Testis (tissue), 3 donors: ENCODE data around the gene DPYD. TPM values are rescaled to one million over a fixed set of nuclear protein-coding genes. Genes with fewer than 3 reads are reported as not detected.

ENCODE experiments used
- DNase-seq: peaks from one replicate; pipeline ENCODE4 v3.0.0-alpha.2; 2019
- H3K27ac ChIP-seq, 2 donors: fragments of 200-600 bp; sonication (generic); one replicate each; pipeline ENCODE4 v1.5.1; 2019
- H3K27me3 ChIP-seq: fragments of 200-600 bp; sonication (generic); one replicate; pipeline ENCODE4 v1.5.1; 2019
- H3K36me3 ChIP-seq: fragments of 200-600 bp; sonication (generic); one replicate; pipeline ENCODE4 v1.5.1; 2017; ENCODE audit warnings: low read depth; ENCODE audit errors: missing control alignments
- H3K4me1 ChIP-seq: fragments of 200-600 bp; sonication (generic); one replicate; pipeline ENCODE4 v1.5.1; 2019
- H3K4me3 ChIP-seq, 2 donors: fragments of 200-600 bp; sonication (generic); one replicate each; pipeline ENCODE4 v1.5.1; 2017 to 2019
- H3K9me3 ChIP-seq: fragments of 200-600 bp; sonication (generic); one replicate; pipeline ENCODE4 v1.5.1; 2017
- POLR2A ChIP-seq: fragments of 450-650 bp; IDR thresholded peaks from one replicate; pipeline ENCODE4 v1.6.1; 2017; ENCODE audit warnings: antibody characterized with exemption, mild to moderate bottlenecking, moderate library complexity
- WGBS, 2 donors: methylation state at CpG; one replicate each; pipeline ENCODE4 v1.1.5; 2018; 5-methylcytosine and 5-hydroxymethylcytosine counted together
- intact Hi-C: fragments of 100-400 bp; cut with DNase I; formaldehyde crosslinking; loops from one replicate; pipeline ENCODE4 v1.15.1; 2023; ENCODE audit warnings: low total_unique reads
- polyA plus RNA-seq: library from polyadenylated mRNA; stranded (reverse); fragments of 350-450 nt; fragmentation: Illumina TruSeq; extraction: RNeasy Lipid Tissue Mini Kit (QIAGEN cat#74804); gene quantifications from one replicate; pipeline ENCODE4 v1.2.3, GENCODE V29; 2014; ENCODE audit warnings: low read depth, low replicate concordance; ENCODE audit not compliant: insufficient read depth
- total RNA-seq, 2 donors: library from RNA; depleted of rRNA; stranded (reverse); fragments of >200 nt; gene quantifications; one replicate each; pipeline ENCODE4 v1.2.3, GENCODE V29; 2016
- TF ChIP-seq, protein P1 (sequence below), 3 experiments: fragments of 450-650 bp in 2 of 3; fragments of 200-600 bp in 1 of 3; sonication (generic) in 1 of 3; IDR thresholded peaks; one replicate each; pipeline ENCODE4 v1.5.1; 2016 to 2019; ENCODE audit warnings: antibody characterized with exemption in 3 of 3, mild to moderate bottlenecking in 2 of 3, moderate library complexity in 1 of 3

Gene DPYD
- total and polyA plus RNA-seq, 3 donors from 2014 or later: 6.7 to 14.7 (median 11.5) TPM

DNA sequence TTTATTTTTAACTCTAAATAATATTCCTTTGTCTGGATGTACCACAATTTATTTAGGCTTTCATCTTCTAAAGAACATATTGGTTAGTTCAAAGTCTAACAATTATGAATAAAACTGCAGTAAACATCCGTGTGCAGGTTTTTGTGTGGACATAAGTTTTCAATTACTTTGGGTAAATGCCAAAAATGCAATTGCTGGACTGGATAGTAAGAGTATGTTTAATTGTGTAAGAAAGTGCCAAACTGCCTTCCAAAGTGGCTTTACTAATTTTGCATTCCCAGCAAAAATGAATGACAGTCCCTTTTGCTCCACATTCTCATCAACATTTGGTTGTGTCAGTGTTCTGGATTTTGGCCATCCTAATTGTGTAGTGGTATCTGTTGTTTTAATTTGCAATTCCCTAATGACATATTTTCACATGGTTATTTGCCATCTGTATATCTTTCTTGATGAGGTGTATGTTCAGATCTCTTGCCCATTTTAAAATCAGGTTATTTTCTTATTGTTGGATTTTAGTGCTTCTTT is 113.8 kb downstream of the DPYD start:
- H3K27me3 ChIP-seq: no peaks in the 10 kb centered on the region
- intact Hi-C loops: no loop called here
- no peaks in the 10 kb centered on the region for H3K9me3 ChIP-seq
- TF ChIP-seq, protein P1, sequence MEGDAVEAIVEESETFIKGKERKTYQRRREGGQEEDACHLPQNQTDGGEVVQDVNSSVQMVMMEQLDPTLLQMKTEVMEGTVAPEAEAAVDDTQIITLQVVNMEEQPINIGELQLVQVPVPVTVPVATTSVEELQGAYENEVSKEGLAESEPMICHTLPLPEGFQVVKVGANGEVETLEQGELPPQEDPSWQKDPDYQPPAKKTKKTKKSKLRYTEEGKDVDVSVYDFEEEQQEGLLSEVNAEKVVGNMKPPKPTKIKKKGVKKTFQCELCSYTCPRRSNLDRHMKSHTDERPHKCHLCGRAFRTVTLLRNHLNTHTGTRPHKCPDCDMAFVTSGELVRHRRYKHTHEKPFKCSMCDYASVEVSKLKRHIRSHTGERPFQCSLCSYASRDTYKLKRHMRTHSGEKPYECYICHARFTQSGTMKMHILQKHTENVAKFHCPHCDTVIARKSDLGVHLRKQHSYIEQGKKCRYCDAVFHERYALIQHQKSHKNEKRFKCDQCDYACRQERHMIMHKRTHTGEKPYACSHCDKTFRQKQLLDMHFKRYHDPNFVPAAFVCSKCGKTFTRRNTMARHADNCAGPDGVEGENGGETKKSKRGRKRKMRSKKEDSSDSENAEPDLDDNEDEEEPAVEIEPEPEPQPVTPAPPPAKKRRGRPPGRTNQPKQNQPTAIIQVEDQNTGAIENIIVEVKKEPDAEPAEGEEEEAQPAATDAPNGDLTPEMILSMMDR (IDR thresholded peaks at IDR 0.05): no peak
- no peak for TF ChIP-seq POLR2A
- H3K4me1 ChIP-seq: no peaks in the 10 kb centered on the region
- DNase-seq: no peak
- no peaks in the 10 kb centered on the region for H3K36me3 ChIP-seq
- no peak overlapping the region for H3K4me3 ChIP-seq
- H3K27ac ChIP-seq: no peak overlapping the region
- 74 to 89% methylated on average over 1 of the region's 1 CpG for WGBS, 2 donors

DNA sequence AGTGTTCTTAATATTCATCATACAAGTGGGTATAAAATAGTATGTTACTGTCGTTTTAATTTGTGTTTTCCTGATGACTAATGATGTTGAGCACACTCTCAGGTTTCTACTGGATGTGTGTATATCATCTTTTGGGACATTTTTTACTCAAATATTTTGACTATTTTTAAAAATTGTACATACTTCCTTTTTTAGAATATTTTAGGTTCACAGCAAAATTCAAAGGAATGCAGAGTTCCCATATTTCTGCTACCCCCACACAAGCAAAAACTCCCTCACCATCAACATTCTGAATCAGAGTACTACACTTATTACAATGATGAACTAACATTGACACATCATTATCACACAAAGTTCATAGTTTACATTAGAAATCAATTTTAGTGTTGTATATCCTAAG is 114.5 kb downstream of the DPYD start:
- no peak overlapping the region for H3K4me3 ChIP-seq
- intact Hi-C loops: no loop called here
- H3K27ac ChIP-seq: no peak overlapping the region
- no peak for DNase-seq
- TF ChIP-seq POLR2A: no peak
- TF ChIP-seq, protein P1 (IDR thresholded peaks at IDR 0.05): no peak
- no peaks in the 10 kb centered on the region for H3K36me3 ChIP-seq
- H3K27me3 ChIP-seq: no peaks in the 10 kb centered on the region
- 0 to 3% methylated on average over 1 of the region's 1 CpG for WGBS, 2 donors
- no peaks in the 10 kb centered on the region for H3K4me1 ChIP-seq
- no peaks in the 10 kb centered on the region for H3K9me3 ChIP-seq

DNA sequence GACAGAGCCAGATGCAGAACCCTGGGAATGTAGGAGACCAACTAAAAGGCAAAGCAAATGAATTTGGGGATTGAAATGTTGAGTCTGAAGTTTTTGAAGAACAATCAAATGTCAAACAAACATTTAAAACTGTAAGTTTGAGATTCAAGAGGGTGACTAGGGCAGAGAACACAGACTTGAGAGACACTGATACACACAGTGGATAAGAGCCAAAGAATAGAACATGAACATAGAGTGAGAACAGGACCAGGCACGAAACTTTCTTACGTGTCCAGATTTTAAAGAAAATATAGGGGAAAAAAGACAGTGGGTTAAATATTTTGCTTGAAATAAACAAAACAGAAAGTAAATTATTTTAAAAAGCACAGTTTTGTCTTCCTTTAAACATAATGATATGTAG is 115.7 kb downstream of the DPYD start:
- intact Hi-C loops: no loop called here
- H3K27me3 ChIP-seq: no peaks in the 10 kb centered on the region
- no peaks in the 10 kb centered on the region for H3K4me1 ChIP-seq
- no peak overlapping the region for H3K4me3 ChIP-seq
- no peak for DNase-seq
- 90 to 96% methylated on average over 2 of the region's 2 CpGs for WGBS, 2 donors
- TF ChIP-seq, protein P1 (IDR thresholded peaks at IDR 0.05): no peak
- no peak for TF ChIP-seq POLR2A
- no peaks in the 10 kb centered on the region for H3K36me3 ChIP-seq
- no peak overlapping the region for H3K27ac ChIP-seq
- H3K9me3 ChIP-seq: no peaks in the 10 kb centered on the region

DNA sequence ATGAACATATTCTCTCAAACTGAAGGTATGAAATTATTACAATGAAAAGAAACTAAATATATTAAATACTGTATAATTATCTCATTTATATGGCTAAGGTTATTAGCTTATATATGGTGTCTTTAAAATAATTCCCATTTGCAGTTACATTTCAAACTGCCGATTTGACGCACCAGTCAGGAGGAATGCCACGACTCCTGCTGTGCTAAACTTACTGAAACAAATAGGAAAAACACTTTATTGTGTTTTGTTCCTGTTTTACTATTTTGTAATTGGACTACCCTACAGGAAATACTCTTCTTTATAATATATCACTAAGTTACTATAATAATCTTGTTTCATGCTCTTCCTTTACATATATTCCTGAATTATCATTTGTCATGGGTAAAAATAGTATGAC is 117.8 kb downstream of the DPYD start:
- intact Hi-C loops: no loop called here
- TF ChIP-seq, protein P1 (IDR thresholded peaks at IDR 0.05): no peak
- TF ChIP-seq POLR2A: no peak
- Histone ChIP-seq H3K36me3 (no peaks in the 10 kb centered on the region), H3K27me3 (no peaks in the 10 kb centered on the region), H3K9me3 (no peaks in the 10 kb centered on the region), H3K4me1 (no peaks in the 10 kb centered on the region), H3K27ac (no peak overlapping the region), H3K4me3 (no peak overlapping the region)
- DNase-seq: no peak
- 93 to 96% methylated on average over 3 of the region's 3 CpGs for WGBS, 2 donors

DNA sequence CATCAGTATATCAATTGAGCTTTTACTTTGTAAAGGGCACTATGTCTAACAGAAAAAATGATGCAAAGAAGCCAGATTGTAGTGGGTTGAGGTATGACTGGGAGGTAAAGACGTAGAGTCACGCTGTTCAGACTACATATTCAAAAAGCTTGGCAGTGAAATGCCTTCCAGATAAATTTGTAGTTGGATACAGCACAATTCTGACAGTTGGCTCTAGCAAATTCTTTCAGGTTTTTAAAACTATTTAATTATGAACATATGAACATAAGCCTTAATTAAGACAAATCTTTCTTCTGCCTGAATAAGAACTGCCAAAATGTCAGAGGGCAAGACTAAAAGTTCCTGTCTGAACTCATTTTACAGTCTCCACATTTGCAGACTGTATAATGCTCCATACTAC is 118.8 kb downstream of the DPYD start:
- no peak overlapping the region for H3K4me3 ChIP-seq
- H3K9me3 ChIP-seq: no peaks in the 10 kb centered on the region
- H3K27me3 ChIP-seq: no peaks in the 10 kb centered on the region
- H3K36me3 ChIP-seq: no peaks in the 10 kb centered on the region
- WGBS, 2 donors: 43 to 66% methylated on average over 2 of the region's 2 CpGs
- DNase-seq: no peak
- no peaks in the 10 kb centered on the region for H3K4me1 ChIP-seq
- TF ChIP-seq, protein P1 (IDR thresholded peaks at IDR 0.05): no peak
- TF ChIP-seq POLR2A: no peak
- intact Hi-C loops: no loop called here
- H3K27ac ChIP-seq: no peak overlapping the region
